ENCODE data around the gene ALPL.

GRCh38 chr1:21536218-21536617 is 27.0 kb downstream of the ALPL start:
- TF ChIP-seq CTCF (optimal IDR thresholded peaks at IDR 0.05 in 1 of 3, IDR thresholded peaks at IDR 0.05 in 1 of 3, conservative IDR thresholded peaks at IDR 0.05 in 1 of 3; ENCODE audit: extremely low read depth in 1 of 3, insufficient read depth in 2 of 3, low read length in 3 of 3) (no peak), EZH2 (IDR thresholded peaks at IDR 0.05; ENCODE audit: low read length) (no peak)
